ENCODE data around the gene LMOD2. TPM values are rescaled to one million over a fixed set of nuclear protein-coding genes. Genes with fewer than 3 reads are reported as not detected.

LMOD2 gene
- total and polyA plus RNA-seq, 9 of the 15 experiments (the other 6 are each of a cell fraction or from before 2014, with no cell fraction given): 0.04 TPM; not detected in 8

DNA sequence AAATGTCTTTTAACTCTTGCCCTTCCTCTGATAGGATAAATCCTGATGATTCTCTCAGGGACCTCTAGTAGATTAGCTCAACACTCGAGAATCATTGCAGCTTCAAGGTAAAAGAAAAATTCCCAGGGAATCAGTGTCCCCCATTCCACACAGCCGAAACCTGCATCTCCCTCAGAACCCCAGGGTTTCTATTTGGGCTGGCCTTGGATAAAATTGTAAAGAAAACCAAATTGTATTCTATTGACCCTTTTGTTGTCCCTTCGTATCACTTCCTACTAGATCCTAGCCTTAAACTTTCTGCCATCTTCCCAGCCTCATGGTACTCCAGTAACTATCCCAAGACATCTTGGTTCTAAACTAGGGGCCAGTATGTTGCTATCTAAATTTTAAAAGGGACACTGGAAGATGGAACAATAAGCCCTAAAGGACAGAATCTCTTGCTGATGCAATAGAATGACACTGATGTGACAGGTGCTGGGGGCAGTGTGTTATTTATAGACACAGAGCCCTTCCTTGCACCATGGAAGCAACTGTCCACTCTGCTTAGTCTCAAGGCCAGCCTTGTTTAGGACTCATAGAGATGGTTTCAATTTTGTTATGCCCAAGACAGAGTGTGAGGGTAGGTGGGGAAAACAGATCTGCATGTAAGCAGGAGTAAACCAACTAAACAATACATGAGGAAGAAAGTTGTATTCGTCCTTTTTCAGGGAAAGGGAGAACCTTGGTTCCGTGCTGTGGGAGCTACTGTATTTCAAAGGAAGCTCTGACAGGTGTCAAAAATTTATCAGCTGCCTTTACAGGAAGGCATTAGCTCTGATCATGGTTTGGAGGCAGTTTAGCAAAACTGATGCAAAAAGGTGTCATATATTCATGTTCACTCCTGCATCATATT, 46.4 kb upstream of the LMOD2 start (continued):
- TF ChIP-seq MIER1 (IDR thresholded peaks at IDR 0.05; ENCODE audit: low read depth): no peak
- TF ChIP-seq DIDO1 (tag; IDR thresholded peaks at IDR 0.05; ENCODE audit: low read depth): no peak
- TF ChIP-seq RREB1 (CRISPR knock-in tag; IDR thresholded peaks at IDR 0.05): peak; percentile 78
- TF ChIP-seq, protein P1, sequence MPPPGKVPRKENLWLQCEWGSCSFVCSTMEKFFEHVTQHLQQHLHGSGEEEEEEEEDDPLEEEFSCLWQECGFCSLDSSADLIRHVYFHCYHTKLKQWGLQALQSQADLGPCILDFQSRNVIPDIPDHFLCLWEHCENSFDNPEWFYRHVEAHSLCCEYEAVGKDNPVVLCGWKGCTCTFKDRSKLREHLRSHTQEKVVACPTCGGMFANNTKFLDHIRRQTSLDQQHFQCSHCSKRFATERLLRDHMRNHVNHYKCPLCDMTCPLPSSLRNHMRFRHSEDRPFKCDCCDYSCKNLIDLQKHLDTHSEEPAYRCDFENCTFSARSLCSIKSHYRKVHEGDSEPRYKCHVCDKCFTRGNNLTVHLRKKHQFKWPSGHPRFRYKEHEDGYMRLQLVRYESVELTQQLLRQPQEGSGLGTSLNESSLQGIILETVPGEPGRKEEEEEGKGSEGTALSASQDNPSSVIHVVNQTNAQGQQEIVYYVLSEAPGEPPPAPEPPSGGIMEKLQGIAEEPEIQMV (tag; conservative IDR thresholded peaks at IDR 0.05; ENCODE audit: low read depth): no peak
- peak; percentile 93 to 96; a peak in 2 of 4 replicates for TF ChIP-seq TRIM24 (IDR thresholded peaks at IDR 0.05)
- peak; percentile 48 for TF ChIP-seq HDAC3 (IDR thresholded peaks at IDR 0.05; ENCODE audit: borderline replicate concordance, partially characterized antibody)
- no peak for TF ChIP-seq EHMT2 (IDR thresholded peaks at IDR 0.05)
- TF ChIP-seq ZNF764 (CRISPR knock-in tag; IDR thresholded peaks at IDR 0.05; ENCODE audit: low read depth): no peak
- peak; percentile 81; the same call in 1 of the 2 replicates for TF ChIP-seq MEF2A (IDR thresholded peaks at IDR 0.05; ENCODE audit: control insufficient read depth, low read depth, low read length)
- TF ChIP-seq ZZZ3 (IDR thresholded peaks at IDR 0.05): no peak
- TF ChIP-seq SMAD4 (CRISPR knock-in tag; conservative IDR thresholded peaks at IDR 0.05): peak; percentile 86
- 0 out of 2 replicates have a peak, but pooled peaks have one; percentile 13 for TF ChIP-seq ZBTB9 (CRISPR knock-in tag; IDR thresholded peaks at IDR 0.05)
- TF ChIP-seq CREB5 (CRISPR knock-in tag; IDR thresholded peaks at IDR 0.05): peak; percentile 65; the same call in 1 of the 2 replicates
- TF ChIP-seq STAT5A (IDR thresholded peaks at IDR 0.05; ENCODE audit: borderline replicate concordance, low read length): no peak
- peak; percentile 67 for TF ChIP-seq CEBPB (tag; IDR thresholded peaks at IDR 0.05)
- no peak for TF ChIP-seq KDM2B (CRISPR knock-in tag; IDR thresholded peaks at IDR 0.05)
- TF ChIP-seq NRF1 (conservative IDR thresholded peaks at IDR 0.05 in 1 of 2, IDR thresholded peaks at IDR 0.05 in 1 of 2): peak in 1 of 2 experiments; percentile 25; a peak in 1 of 4 replicates
- peak; percentile 60; the same call in 1 of the 2 replicates for TF ChIP-seq HDAC2 (IDR thresholded peaks at IDR 0.05)
